GM23338 (cell line): ENCODE results near the gene NRSN2. TPM values are rescaled to one million over a fixed set of nuclear protein-coding genes. Genes with fewer than 3 reads are reported as not detected.

Experiments used
- ATAC-seq: fragments of 200-7000 bp; cut with Tn5 transposase; 3 replicates; pipeline ENCODE4 v1.9.1; 2020
- DNase-seq: peaks from one replicate; pipeline ENCODE4 v3.0.0-alpha.2; 2015; ENCODE audit warnings: low spot score
- H2AFZ ChIP-seq: fragments of 200-600 bp; sonication (generic); 2 replicates; pipeline ENCODE4 v1.8.0; 2016; ENCODE audit warnings: antibody characterized with exemption, mild to moderate bottlenecking, moderate library complexity
- H3F3A ChIP-seq: fragments of 200-600 bp; sonication (generic); replicated peaks from 2 replicates; pipeline ENCODE4 v1.8.0; 2017; ENCODE audit warnings: antibody characterized with exemption, mixed run types, low read depth
- H3K27ac ChIP-seq: fragments of 200-600 bp; sonication (generic); 2 replicates; pipeline ENCODE4 v1.6.1; 2016; ENCODE audit warnings: low read depth
- H3K27me3 ChIP-seq: fragments of 200-600 bp; sonication (generic); 2 replicates; pipeline ENCODE4 v1.8.0; 2016; ENCODE audit warnings: mild to moderate bottlenecking, mixed run types, moderate library complexity; ENCODE audit not compliant: insufficient read depth
- H3K36me3 ChIP-seq: fragments of 200-600 bp; sonication (generic); 2 replicates; pipeline ENCODE4 v1.8.0; 2016; ENCODE audit warnings: mild to moderate bottlenecking; ENCODE audit not compliant: insufficient read depth
- H3K4me1 ChIP-seq: fragments of 200-600 bp; sonication (generic); 2 replicates; pipeline ENCODE4 v1.8.0; 2016; ENCODE audit warnings: mild to moderate bottlenecking, moderate library complexity; ENCODE audit not compliant: insufficient read depth
- H3K4me2 ChIP-seq: fragments of 200-600 bp; sonication (generic); 2 replicates; pipeline ENCODE4 v1.7.1; 2017; ENCODE audit warnings: mixed run types
- H3K4me3 ChIP-seq: fragments of 200-600 bp; sonication (generic); 2 replicates; pipeline ENCODE4 v1.6.1; 2016; ENCODE audit warnings: mixed run types
- H3K79me2 ChIP-seq: fragments of 200-600 bp; sonication (generic); replicated peaks from 2 replicates; pipeline ENCODE4 v1.8.0; 2017; ENCODE audit warnings: mild to moderate bottlenecking; ENCODE audit not compliant: insufficient read depth
- H3K9me2 ChIP-seq: fragments of 200-600 bp; sonication (generic); 2 replicates; pipeline ENCODE4 v1.8.0; 2017; ENCODE audit not compliant: insufficient read depth
- H4K20me1 ChIP-seq: fragments of 200-600 bp; sonication (generic); replicated peaks from 2 replicates; pipeline ENCODE4 v1.8.0; 2017; ENCODE audit warnings: mild to moderate bottlenecking; ENCODE audit not compliant: insufficient read depth
- H3K27ac Mint-ChIP-seq: 2 replicates; pipeline ENCODE4 v1.8.0; 2020; ENCODE audit warnings: inconsistent platforms, mild to moderate bottlenecking, moderate library complexity, mixed read lengths
- H3K27me3 Mint-ChIP-seq: 3 replicates; pipeline ENCODE4 v1.8.0; 2022; ENCODE audit warnings: low read depth, mild to moderate bottlenecking, moderate library complexity, mixed read lengths, inconsistent platforms; ENCODE audit not compliant: insufficient read depth, poor library complexity
- H3K36me3 Mint-ChIP-seq: 3 replicates; pipeline ENCODE4 v1.8.0; 2021; ENCODE audit warnings: low read depth, mild to moderate bottlenecking, inconsistent platforms, moderate library complexity, mixed read lengths
- H3K4me1 Mint-ChIP-seq: 3 replicates; pipeline ENCODE4 v1.8.0; 2020; ENCODE audit warnings: mild to moderate bottlenecking, inconsistent platforms, mixed read lengths
- H3K4me3 Mint-ChIP-seq: 3 replicates; pipeline ENCODE4 v1.8.0; 2021; ENCODE audit warnings: moderate library complexity, mild to moderate bottlenecking, inconsistent platforms, mixed read lengths
- H3K9me3 Mint-ChIP-seq: 3 replicates; pipeline ENCODE4 v1.8.0; 2020; ENCODE audit warnings: moderate library complexity, mild to moderate bottlenecking, inconsistent platforms, mixed read lengths
- CREB1 ChIP-seq: fragments of 250-450 bp; sonication (Bioruptor Pico); IDR thresholded peaks from 2 replicates; pipeline ENCODE4 v1.5.0; 2020; ENCODE audit warnings: low read depth, mild to moderate bottlenecking, moderate library complexity
- EZH2 ChIP-seq: fragments of 200-600 bp; sonication (generic); IDR thresholded peaks from one replicate; pipeline ENCODE4 v1.8.0; 2017; ENCODE audit warnings: antibody characterized with exemption, mild to moderate bottlenecking, low read depth; ENCODE audit not compliant: unreplicated experiment
- EZH2phosphoT487 ChIP-seq: fragments of 200-600 bp; sonication (generic); IDR thresholded peaks from one replicate; pipeline ENCODE4 v1.8.1; 2018; ENCODE audit warnings: antibody characterized with exemption; ENCODE audit not compliant: unreplicated experiment
- JUNB ChIP-seq: IDR thresholded peaks from one replicate; pipeline ENCODE4 v1.6.1; 2016; ENCODE audit warnings: antibody characterized with exemption; ENCODE audit not compliant: unreplicated experiment
- NANOG ChIP-seq: IDR thresholded peaks from 2 replicates; pipeline ENCODE4 v1.6.1; 2016; ENCODE audit warnings: antibody characterized with exemption, borderline replicate concordance
- POLR2AphosphoS5 ChIP-seq: IDR thresholded peaks from 2 replicates; pipeline ENCODE4 v1.6.1; 2016; ENCODE audit warnings: antibody characterized with exemption, low read depth
- REST ChIP-seq: IDR thresholded peaks from one replicate; pipeline ENCODE4 v1.6.1; 2018; ENCODE audit warnings: antibody characterized with exemption; ENCODE audit not compliant: unreplicated experiment
- STAT1 ChIP-seq: IDR thresholded peaks from one replicate; pipeline ENCODE4 v1.6.1; 2016; ENCODE audit warnings: antibody characterized with exemption; ENCODE audit not compliant: unreplicated experiment
- ZNF114 ChIP-seq: fragments of 250-450 bp; sonication (Bioruptor Pico); IDR thresholded peaks from 2 replicates; pipeline ENCODE4 v1.5.0; 2020; ENCODE audit warnings: mild to moderate bottlenecking, moderate library complexity
- ZNF331 ChIP-seq: fragments of 250-450 bp; sonication (Bioruptor Pico); IDR thresholded peaks from 2 replicates; pipeline ENCODE4 v1.5.0; 2020; ENCODE audit warnings: low read depth, mild to moderate bottlenecking, moderate library complexity
- polyA plus RNA-seq: library from polyadenylated mRNA; unstranded; fragments of >200 nt; fragmentation: Nextera tagmentation; extraction: Ambion mirVana; gene quantifications from 2 replicates; pipeline ENCODE4 v1.2.1, GENCODE V29; 2016
- total RNA-seq: library from RNA; depleted of rRNA; stranded (reverse); fragments of >200 nt; shearing (Covaris generic); gene quantifications from 2 replicates; pipeline ENCODE4 v1.2.3, GENCODE V29; 2014
- TF ChIP-seq, protein P1 (sequence below), 2 experiments: fragments of 200-600 bp in 1 of 2; sonication (generic) in 1 of 2; conservative IDR thresholded peaks; 2 replicates each; pipeline versions ENCODE4 v1.5.1 to v1.6.1; 2016 to 2017; ENCODE audit warnings: antibody characterized with exemption in 2 of 2, low read depth in 2 of 2, mild to moderate bottlenecking in 2 of 2, moderate library complexity in 1 of 2
- TF ChIP-seq, protein P2 (sequence below): IDR thresholded peaks from 2 replicates; pipeline ENCODE4 v1.6.1; 2016; ENCODE audit warnings: antibody characterized with exemption
- TF ChIP-seq, protein P3 (sequence below): fragments of 250-450 bp; sonication (Bioruptor Pico); IDR thresholded peaks from 2 replicates; pipeline ENCODE4 v1.5.0; 2020; ENCODE audit warnings: mild to moderate bottlenecking, moderate library complexity

NRSN2 gene
- total and polyA plus RNA-seq, 2 experiments from 2014 or later = 14.4 to 17.9 TPM

GRCh38 chr20:368915-369314 lies 22.0 kb downstream of the NRSN2 start:
- H3K27me3 Mint-ChIP-seq = peaks cover 15% of the 10 kb centered on the region
- Histone ChIP-seq H3F3A (0 out of 2 replicates have a peak, but pooled peaks cover 3% of the 10 kb centered on the region), H3K9me2 (no peaks in the 10 kb centered on the region), H3K4me1 (no peaks in the 10 kb centered on the region; the same call in 1 of the 2 replicates), H3K36me3 (no peaks in the 10 kb centered on the region), H4K20me1 (no peaks in the 10 kb centered on the region), H3K79me2 (no peaks in the 10 kb centered on the region), H2AFZ (no peak overlapping the region), H3K27me3 (no peaks in the 10 kb centered on the region), H3K27ac (no peak overlapping the region), H3K4me3 (no peak overlapping the region), H3K4me2 (no peak overlapping the region)
- no peak overlapping the region for H3K4me3 Mint-ChIP-seq
- H3K9me3 Mint-ChIP-seq = no peaks in the 10 kb centered on the region; the same call in 2 of the 3 replicates
- no peak overlapping the region for H3K27ac Mint-ChIP-seq
- no peak for DNase-seq
- H3K36me3 Mint-ChIP-seq = no peaks in the 10 kb centered on the region
- H3K4me1 Mint-ChIP-seq = peaks cover 20% of the 10 kb centered on the region
- no peak for ATAC-seq
- TF ChIP-seq, protein P1, sequence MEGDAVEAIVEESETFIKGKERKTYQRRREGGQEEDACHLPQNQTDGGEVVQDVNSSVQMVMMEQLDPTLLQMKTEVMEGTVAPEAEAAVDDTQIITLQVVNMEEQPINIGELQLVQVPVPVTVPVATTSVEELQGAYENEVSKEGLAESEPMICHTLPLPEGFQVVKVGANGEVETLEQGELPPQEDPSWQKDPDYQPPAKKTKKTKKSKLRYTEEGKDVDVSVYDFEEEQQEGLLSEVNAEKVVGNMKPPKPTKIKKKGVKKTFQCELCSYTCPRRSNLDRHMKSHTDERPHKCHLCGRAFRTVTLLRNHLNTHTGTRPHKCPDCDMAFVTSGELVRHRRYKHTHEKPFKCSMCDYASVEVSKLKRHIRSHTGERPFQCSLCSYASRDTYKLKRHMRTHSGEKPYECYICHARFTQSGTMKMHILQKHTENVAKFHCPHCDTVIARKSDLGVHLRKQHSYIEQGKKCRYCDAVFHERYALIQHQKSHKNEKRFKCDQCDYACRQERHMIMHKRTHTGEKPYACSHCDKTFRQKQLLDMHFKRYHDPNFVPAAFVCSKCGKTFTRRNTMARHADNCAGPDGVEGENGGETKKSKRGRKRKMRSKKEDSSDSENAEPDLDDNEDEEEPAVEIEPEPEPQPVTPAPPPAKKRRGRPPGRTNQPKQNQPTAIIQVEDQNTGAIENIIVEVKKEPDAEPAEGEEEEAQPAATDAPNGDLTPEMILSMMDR (conservative IDR thresholded peaks at IDR 0.05; ENCODE audit: low read depth in 2 of 2) = no peak
- TF ChIP-seq EZH2 (no peak), POLR2AphosphoS5 (no peak), REST (no peak), NANOG (no peak), CREB1 (no peak), EZH2phosphoT487 (no peak), ZNF114 (CRISPR knock-in tag) (no peak), STAT1 (no peak), JUNB (no peak), ZNF331 (no peak)
- TF ChIP-seq, protein P2, sequence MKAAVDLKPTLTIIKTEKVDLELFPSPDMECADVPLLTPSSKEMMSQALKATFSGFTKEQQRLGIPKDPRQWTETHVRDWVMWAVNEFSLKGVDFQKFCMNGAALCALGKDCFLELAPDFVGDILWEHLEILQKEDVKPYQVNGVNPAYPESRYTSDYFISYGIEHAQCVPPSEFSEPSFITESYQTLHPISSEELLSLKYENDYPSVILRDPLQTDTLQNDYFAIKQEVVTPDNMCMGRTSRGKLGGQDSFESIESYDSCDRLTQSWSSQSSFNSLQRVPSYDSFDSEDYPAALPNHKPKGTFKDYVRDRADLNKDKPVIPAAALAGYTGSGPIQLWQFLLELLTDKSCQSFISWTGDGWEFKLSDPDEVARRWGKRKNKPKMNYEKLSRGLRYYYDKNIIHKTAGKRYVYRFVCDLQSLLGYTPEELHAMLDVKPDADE = no peak
- TF ChIP-seq, protein P3, sequence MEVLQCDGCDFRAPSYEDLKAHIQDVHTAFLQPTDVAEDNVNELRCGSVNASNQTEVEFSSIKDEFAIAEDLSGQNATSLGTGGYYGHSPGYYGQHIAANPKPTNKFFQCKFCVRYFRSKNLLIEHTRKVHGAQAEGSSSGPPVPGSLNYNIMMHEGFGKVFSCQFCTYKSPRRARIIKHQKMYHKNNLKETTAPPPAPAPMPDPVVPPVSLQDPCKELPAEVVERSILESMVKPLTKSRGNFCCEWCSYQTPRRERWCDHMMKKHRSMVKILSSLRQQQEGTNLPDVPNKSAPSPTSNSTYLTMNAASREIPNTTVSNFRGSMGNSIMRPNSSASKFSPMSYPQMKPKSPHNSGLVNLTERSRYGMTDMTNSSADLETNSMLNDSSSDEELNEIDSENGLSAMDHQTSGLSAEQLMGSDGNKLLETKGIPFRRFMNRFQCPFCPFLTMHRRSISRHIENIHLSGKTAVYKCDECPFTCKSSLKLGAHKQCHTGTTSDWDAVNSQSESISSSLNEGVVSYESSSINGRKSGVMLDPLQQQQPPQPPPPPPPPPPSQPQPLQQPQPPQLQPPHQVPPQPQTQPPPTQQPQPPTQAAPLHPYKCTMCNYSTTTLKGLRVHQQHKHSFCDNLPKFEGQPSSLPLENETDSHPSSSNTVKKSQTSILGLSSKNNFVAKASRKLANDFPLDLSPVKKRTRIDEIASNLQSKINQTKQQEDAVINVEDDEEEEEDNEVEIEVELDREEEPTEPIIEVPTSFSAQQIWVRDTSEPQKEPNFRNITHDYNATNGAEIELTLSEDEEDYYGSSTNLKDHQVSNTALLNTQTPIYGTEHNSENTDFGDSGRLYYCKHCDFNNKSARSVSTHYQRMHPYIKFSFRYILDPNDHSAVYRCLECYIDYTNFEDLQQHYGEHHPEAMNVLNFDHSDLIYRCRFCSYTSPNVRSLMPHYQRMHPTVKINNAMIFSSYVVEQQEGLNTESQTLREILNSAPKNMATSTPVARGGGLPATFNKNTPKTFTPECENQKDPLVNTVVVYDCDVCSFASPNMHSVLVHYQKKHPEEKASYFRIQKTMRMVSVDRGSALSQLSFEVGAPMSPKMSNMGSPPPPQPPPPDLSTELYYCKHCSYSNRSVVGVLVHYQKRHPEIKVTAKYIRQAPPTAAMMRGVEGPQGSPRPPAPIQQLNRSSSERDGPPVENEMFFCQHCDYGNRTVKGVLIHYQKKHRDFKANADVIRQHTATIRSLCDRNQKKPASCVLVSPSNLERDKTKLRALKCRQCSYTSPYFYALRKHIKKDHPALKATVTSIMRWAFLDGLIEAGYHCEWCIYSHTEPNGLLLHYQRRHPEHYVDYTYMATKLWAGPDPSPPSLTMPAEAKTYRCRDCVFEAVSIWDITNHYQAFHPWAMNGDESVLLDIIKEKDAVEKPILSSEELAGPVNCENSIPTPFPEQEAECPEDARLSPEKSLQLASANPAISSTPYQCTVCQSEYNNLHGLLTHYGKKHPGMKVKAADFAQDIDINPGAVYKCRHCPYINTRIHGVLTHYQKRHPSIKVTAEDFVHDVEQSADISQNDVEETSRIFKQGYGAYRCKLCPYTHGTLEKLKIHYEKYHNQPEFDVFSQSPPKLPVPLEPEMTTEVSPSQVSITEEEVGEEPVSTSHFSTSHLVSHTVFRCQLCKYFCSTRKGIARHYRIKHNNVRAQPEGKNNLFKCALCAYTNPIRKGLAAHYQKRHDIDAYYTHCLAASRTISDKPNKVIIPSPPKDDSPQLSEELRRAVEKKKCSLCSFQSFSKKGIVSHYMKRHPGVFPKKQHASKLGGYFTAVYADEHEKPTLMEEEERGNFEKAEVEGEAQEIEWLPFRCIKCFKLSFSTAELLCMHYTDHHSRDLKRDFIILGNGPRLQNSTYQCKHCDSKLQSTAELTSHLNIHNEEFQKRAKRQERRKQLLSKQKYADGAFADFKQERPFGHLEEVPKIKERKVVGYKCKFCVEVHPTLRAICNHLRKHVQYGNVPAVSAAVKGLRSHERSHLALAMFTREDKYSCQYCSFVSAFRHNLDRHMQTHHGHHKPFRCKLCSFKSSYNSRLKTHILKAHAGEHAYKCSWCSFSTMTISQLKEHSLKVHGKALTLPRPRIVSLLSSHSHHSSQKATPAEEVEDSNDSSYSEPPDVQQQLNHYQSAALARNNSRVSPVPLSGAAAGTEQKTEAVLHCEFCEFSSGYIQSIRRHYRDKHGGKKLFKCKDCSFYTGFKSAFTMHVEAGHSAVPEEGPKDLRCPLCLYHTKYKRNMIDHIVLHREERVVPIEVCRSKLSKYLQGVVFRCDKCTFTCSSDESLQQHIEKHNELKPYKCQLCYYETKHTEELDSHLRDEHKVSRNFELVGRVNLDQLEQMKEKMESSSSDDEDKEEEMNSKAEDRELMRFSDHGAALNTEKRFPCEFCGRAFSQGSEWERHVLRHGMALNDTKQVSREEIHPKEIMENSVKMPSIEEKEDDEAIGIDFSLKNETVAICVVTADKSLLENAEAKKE (CRISPR knock-in tag) = no peak
